Activated naive CD4-positive, alpha-beta T cell treated with anti-CD3 and anti-CD28 coated beads, Interleukin-2, amount 50 U/mL, for 72 hours (primary cell): ENCODE results near the gene SLC12A8. TPM values are rescaled to one million over a fixed set of nuclear protein-coding genes. Genes with fewer than 3 reads are reported as not detected.

ENCODE experiments used
- ATAC-seq, 2 donors: fragments of 150-1000 bp; cut with Tn5 transposase; 2 replicates each; pipeline ENCODE4 v1.10.0; 2021; ENCODE audit warnings: mild to moderate bottlenecking in 2 of 2, moderate library complexity in 2 of 2
- DNase-seq, 2 donors: peaks; one replicate each; pipeline ENCODE4 v3.0.0; 2021 to 2022; ENCODE audit warnings: low spot score in 2 of 2
- H3K27ac Mint-ChIP-seq, 2 donors: one replicate each; pipeline ENCODE4 v1.8.0; 2022; ENCODE audit warnings: mild to moderate bottlenecking in 2 of 2, mixed read lengths in 2 of 2
- H3K36me3 Mint-ChIP-seq, 2 donors: one replicate each; pipeline ENCODE4 v1.8.0; 2022; ENCODE audit warnings: mixed read lengths in 2 of 2
- H3K9me3 Mint-ChIP-seq, 2 donors: one replicate each; pipeline ENCODE4 v1.8.0; 2022; ENCODE audit warnings: mixed read lengths in 2 of 2
- total RNA-seq, 2 donors: library from RNA; stranded (reverse); gene quantifications; one replicate each; pipeline ENCODE4 v1.2.3, GENCODE V29; 2022

SLC12A8 gene
- total RNA-seq, 2 donors from 2014 or later, result 0.34 to 0.35 TPM

GRCh38 chr3:125151442-125151817 is 61.1 kb downstream of the SLC12A8 start:
- Mint-ChIP-seq H3K36me3 (no peaks in the 10 kb centered on the region), H3K27ac (no peak overlapping the region), H3K9me3 (no peaks in the 10 kb centered on the region)
- ATAC-seq, result no peak
- DNase-seq, result no peak

GRCh38 chr3:125150525-125151441 is 61.8 kb downstream of the SLC12A8 start:
- peak; percentile 76 to 83 for ATAC-seq
- peak in 1 of 2 donors; percentile 77 for DNase-seq
- Mint-ChIP-seq H3K9me3 (no peaks in the 10 kb centered on the region), H3K36me3 (no peaks in the 10 kb centered on the region), H3K27ac (no peak overlapping the region)

GRCh38 chr3:125149462-125149861 is 63.1 kb downstream of the SLC12A8 start:
- DNase-seq (no peak), ATAC-seq (no peak)
- no peaks in the 10 kb centered on the region for H3K9me3 Mint-ChIP-seq
- H3K27ac Mint-ChIP-seq, result no peak overlapping the region
- no peaks in the 10 kb centered on the region for H3K36me3 Mint-ChIP-seq

- Mint-ChIP-seq H3K9me3 (no peaks in the 10 kb centered on the region), H3K36me3 (no peaks in the 10 kb centered on the region), H3K27ac (no peak overlapping the region)
- DNase-seq (no peak), ATAC-seq (no peak)
These were observed 63.7 kb downstream of the SLC12A8 start for GRCh38 chr3:125148836-125149235.

- Mint-ChIP-seq H3K36me3 (peaks cover 0 to 3% of the 10 kb centered on the region in 2 donors), H3K9me3 (no peaks in the 10 kb centered on the region), H3K27ac (no peak overlapping the region)
- DNase-seq (no peak), ATAC-seq (no peak)
These were observed 64.3 kb downstream of the SLC12A8 start for GRCh38 chr3:125148016-125148812.

GRCh38 chr3:125147491-125147820 is 65.1 kb downstream of the SLC12A8 start:
- H3K9me3 Mint-ChIP-seq, result no peaks in the 10 kb centered on the region
- H3K36me3 Mint-ChIP-seq, result peaks cover 0 to 10% of the 10 kb centered on the region in 2 donors
- no peak overlapping the region for H3K27ac Mint-ChIP-seq
- no peak for ATAC-seq
- DNase-seq, result no peak

- no peaks in the 10 kb centered on the region for H3K9me3 Mint-ChIP-seq
- peaks cover 0 to 10% of the 10 kb centered on the region in 2 donors for H3K36me3 Mint-ChIP-seq
- ATAC-seq (no peak), DNase-seq (no peak)
- peak overlapping the region in 1 of 2 donors; percentile 36 for H3K27ac Mint-ChIP-seq
These were observed 65.7 kb downstream of the SLC12A8 start for GRCh38 chr3:125146626-125147490.

GRCh38 chr3:125145751-125146475 is 66.6 kb downstream of the SLC12A8 start:
- ATAC-seq (no peak), DNase-seq (no peak)
- no peak overlapping the region for H3K27ac Mint-ChIP-seq
- peaks cover 0 to 10% of the 10 kb centered on the region in 2 donors for H3K36me3 Mint-ChIP-seq
- no peaks in the 10 kb centered on the region for H3K9me3 Mint-ChIP-seq

- Mint-ChIP-seq H3K27ac (no peak overlapping the region), H3K9me3 (peaks cover 0 to 4% of the 10 kb centered on the region in 2 donors), H3K36me3 (peaks cover 0 to 16% of the 10 kb centered on the region in 2 donors)
- no peak for ATAC-seq
- DNase-seq, result no peak
These were observed 67.8 kb downstream of the SLC12A8 start for GRCh38 chr3:125144653-125145314.

- Mint-ChIP-seq H3K27ac (no peak overlapping the region), H3K9me3 (peaks cover 0 to 4% of the 10 kb centered on the region in 2 donors), H3K36me3 (peaks cover 0 to 16% of the 10 kb centered on the region in 2 donors)
- ATAC-seq (no peak), DNase-seq (no peak)
These were observed 68.4 kb downstream of the SLC12A8 start for GRCh38 chr3:125143982-125144652.

- no peak overlapping the region for H3K27ac Mint-ChIP-seq
- ATAC-seq (no peak), DNase-seq (no peak)
- H3K9me3 Mint-ChIP-seq, result peaks cover 0 to 4% of the 10 kb centered on the region in 2 donors
- H3K36me3 Mint-ChIP-seq, result peaks cover 0 to 16% of the 10 kb centered on the region in 2 donors
These were observed 69.0 kb downstream of the SLC12A8 start for GRCh38 chr3:125143538-125143937.

- DNase-seq (no peak), ATAC-seq (no peak)
- Mint-ChIP-seq H3K36me3 (peaks cover 0 to 16% of the 10 kb centered on the region in 2 donors), H3K9me3 (peaks cover 0 to 4% of the 10 kb centered on the region in 2 donors), H3K27ac (no peak overlapping the region)
These were observed 69.6 kb downstream of the SLC12A8 start for GRCh38 chr3:125142940-125143339.

GRCh38 chr3:125142420-125142778 is 70.1 kb downstream of the SLC12A8 start:
- Mint-ChIP-seq H3K36me3 (peaks cover 0 to 16% of the 10 kb centered on the region in 2 donors), H3K27ac (peak overlapping the region in 1 of 2 donors; percentile 90), H3K9me3 (peaks cover 0 to 4% of the 10 kb centered on the region in 2 donors)
- ATAC-seq (no peak), DNase-seq (no peak)

- Mint-ChIP-seq H3K27ac (peak overlapping the region; percentile 90), H3K9me3 (peaks cover 0 to 4% of the 10 kb centered on the region in 2 donors), H3K36me3 (peaks cover 0 to 16% of the 10 kb centered on the region in 2 donors)
- ATAC-seq (peak; percentile 84 to 86), DNase-seq (peak; percentile 77 to 90)
These were observed 70.7 kb downstream of the SLC12A8 start for GRCh38 chr3:125141596-125142419.
